Measurements from ENCODE around the gene SLC6A9.

Gene SLC6A9

GRCh38 chr1:43953361-43953760 lies 77.9 kb downstream of the SLC6A9 start:
- in situ Hi-C loops (cut with MboI; ENCODE audit: low sequenced_read_pairs) = no loop called here

GRCh38 chr1:43952731-43953346 lies 78.4 kb downstream of the SLC6A9 start:
- in situ Hi-C loops (cut with MboI; ENCODE audit: low sequenced_read_pairs) = no loop called here

GRCh38 chr1:43951021-43951985 lies 80.0 kb downstream of the SLC6A9 start:
- in situ Hi-C loops (cut with MboI; ENCODE audit: low sequenced_read_pairs) = no loop called here

GRCh38 chr1:43949678-43950077 lies 81.6 kb downstream of the SLC6A9 start:
- in situ Hi-C loops (cut with MboI; ENCODE audit: low sequenced_read_pairs) = loop anchor here (25.0 kb wide), 2 partner anchors 412 to 712 kb away; partner anchors contain the start of gene PTPRF

- in situ Hi-C loops (cut with MboI; ENCODE audit: low sequenced_read_pairs) = loop anchor here (25.0 kb wide), 2 partner anchors 411 to 711 kb away; partner anchors contain the start of gene PTPRF
Observed at GRCh38 chr1:43947874-43948437, 83.3 kb downstream of the SLC6A9 start.

- in situ Hi-C loops (cut with MboI; ENCODE audit: low sequenced_read_pairs) = loop anchor here (25.0 kb wide), 2 partner anchors 410 to 710 kb away; partner anchors contain the start of gene PTPRF
Observed at GRCh38 chr1:43947061-43947873, 84.0 kb downstream of the SLC6A9 start.
